AG10803 (cell line): ENCODE measurements around the gene SREBF1.

ENCODE experiments used
- DNase-seq: peaks from one replicate; pipeline ENCODE4 v3.0.0; 2010; ENCODE audit warnings: low read depth
- H3K4me3 ChIP-seq: 2 replicates; pipeline ENCODE4 v1.5.1; 2011; ENCODE audit warnings: mild to moderate bottlenecking, low read length, control low read depth
- CTCF ChIP-seq: conservative IDR thresholded peaks from 2 replicates; pipeline ENCODE4 v1.5.1; 2011; ENCODE audit warnings: mild to moderate bottlenecking, low read length, control low read depth, inconsistent platforms

Gene SREBF1

GRCh38 chr17:17849845-17850373 lies 13.1 kb upstream of the SREBF1 start:
- peak; percentile 39 for TF ChIP-seq CTCF
- no peak overlapping the region for H3K4me3 ChIP-seq
- peak; percentile 37 for DNase-seq

GRCh38 chr17:17849147-17849820 lies 12.5 kb upstream of the SREBF1 start:
- TF ChIP-seq CTCF = no peak
- DNase-seq = peak; percentile 79
- H3K4me3 ChIP-seq = no peak overlapping the region

GRCh38 chr17:17848311-17849082 lies 11.7 kb upstream of the SREBF1 start:
- DNase-seq = no peak
- H3K4me3 ChIP-seq = no peak overlapping the region
- TF ChIP-seq CTCF = no peak

- H3K4me3 ChIP-seq = no peak overlapping the region
These were observed 10.9 kb upstream of the SREBF1 start for GRCh38 chr17:17847726-17848125.

GRCh38 chr17:17847118-17847689 lies 10.4 kb upstream of the SREBF1 start:
- no peak for DNase-seq
- no peak overlapping the region for H3K4me3 ChIP-seq
- TF ChIP-seq CTCF = no peak

More at GRCh38 chr17:17847726-17848125, 10.9 kb upstream of the SREBF1 start:
- TF ChIP-seq CTCF = no peak
- no peak for DNase-seq

GRCh38 chr17:17846645-17847044 lies 9.9 kb upstream of the SREBF1 start:
- TF ChIP-seq CTCF = no peak
- DNase-seq = no peak
- no peak overlapping the region for H3K4me3 ChIP-seq
